HG03159 (cell line): ENCODE data around the gene ATRNL1.
"Not testable (repeated sequence)": the region's sequence is repeated elsewhere in the genome, so short reads cannot be mapped to it uniquely, and the experiment has no call there.

ENCODE experiments used
- ATAC-seq: cut with Tn5 transposase; IDR thresholded peaks from one replicate; pipeline ENCODE4 v1.9.1; 2021; ENCODE audit warnings: mild to moderate bottlenecking, moderate library complexity; ENCODE audit not compliant: unreplicated experiment

ATRNL1 gene

GRCh38 chr10:115402699-115403098 is 309.5 kb downstream of the ATRNL1 start:
- no peak for ATAC-seq

GRCh38 chr10:115405838-115406237 is 312.7 kb downstream of the ATRNL1 start:
- ATAC-seq, result not testable (repeated sequence)

GRCh38 chr10:115409347-115409746 is 316.2 kb downstream of the ATRNL1 start:
- no peak for ATAC-seq

- peak; percentile 97 for ATAC-seq
Observed at GRCh38 chr10:115417585-115418265, 324.6 kb downstream of the ATRNL1 start.

- ATAC-seq, result no peak
Observed at GRCh38 chr10:115422624-115423023, 329.5 kb downstream of the ATRNL1 start.

- no peak for ATAC-seq
Observed at GRCh38 chr10:115427611-115428010, 334.4 kb downstream of the ATRNL1 start.

- no peak for ATAC-seq
Observed at GRCh38 chr10:115432188-115432819, 339.1 kb downstream of the ATRNL1 start.

- no peak for ATAC-seq
Observed at GRCh38 chr10:115436999-115437398, 343.8 kb downstream of the ATRNL1 start.

DNA sequence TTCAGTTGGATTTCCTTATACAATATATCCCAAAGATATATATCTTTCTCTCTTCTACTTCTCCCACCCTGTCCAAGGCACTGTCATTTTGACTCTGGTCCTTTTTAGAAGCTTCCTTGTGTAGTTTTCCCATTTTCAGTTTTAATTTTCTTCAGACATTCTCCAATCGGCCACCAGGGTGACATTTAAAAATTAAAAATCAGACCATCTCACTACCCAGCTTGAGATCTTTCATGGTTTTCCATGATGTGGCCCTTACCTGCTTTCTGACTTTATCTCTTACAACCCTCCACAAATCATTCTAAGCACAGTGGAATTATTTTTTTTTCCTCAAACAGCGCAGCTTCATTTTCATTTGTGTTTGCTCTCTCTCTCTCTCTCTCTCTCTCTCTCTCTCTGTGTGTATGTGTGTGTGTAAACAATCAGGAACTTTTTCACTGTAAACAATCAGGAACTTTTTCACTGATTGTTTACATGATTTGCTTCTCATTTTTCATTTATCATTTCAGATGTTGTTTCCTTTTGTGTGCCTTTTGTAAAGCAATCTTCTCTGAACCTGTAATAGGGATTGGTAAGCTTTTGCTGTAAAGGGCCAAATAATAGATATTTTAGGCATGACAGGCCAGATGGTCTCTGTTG is 348.9 kb downstream of the ATRNL1 start:
- ATAC-seq, result no peak

GRCh38 chr10:115456812-115457211 is 363.6 kb downstream of the ATRNL1 start:
- no peak for ATAC-seq

DNA sequence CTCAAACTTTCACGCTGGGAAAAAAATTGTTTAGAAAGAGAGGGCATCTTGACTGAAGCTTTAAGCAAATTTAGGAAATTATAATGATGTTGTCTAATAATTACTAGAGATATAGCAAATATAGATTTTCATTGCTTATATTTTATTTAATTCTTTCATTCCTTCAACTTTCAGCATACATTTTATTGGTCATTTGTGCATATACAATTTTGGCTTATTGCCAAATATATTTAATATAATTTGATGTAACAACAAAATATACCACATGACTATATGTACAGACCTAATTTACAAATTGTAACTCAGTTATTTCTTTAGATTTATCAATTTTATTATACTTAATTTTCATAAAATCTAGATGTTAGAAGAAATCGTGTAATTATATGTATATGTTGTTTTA is 390.1 kb downstream of the ATRNL1 start:
- no peak for ATAC-seq

DNA sequence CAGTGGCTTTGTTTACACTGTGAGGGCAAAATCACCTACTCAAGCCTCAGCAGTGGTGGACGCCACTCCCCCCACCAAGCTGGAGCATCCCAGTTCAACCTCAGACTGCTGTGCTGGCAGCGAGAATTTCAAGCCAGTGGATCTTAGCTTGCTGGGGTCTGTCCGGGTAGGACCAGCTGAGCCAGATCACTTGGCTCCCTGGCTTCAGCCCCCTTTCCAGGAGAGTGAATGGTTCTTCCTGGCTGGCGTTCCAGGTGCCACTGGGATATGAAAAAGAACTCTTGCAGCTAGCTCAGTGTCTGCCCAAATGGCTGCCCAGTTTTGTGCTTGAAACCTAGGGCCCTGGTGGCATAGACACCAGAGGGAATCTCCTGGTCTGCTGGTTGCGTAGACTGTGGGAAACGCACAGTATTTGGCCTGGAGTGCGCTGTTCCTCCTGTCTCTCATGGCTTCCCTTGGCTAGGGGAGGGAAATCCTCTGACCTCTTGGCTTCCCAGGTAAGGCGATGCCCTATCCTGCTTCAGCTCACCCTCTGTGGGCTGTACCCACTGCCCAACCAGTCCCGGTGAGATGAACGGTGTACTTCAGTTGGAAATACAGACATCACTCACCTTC is 398.5 kb downstream of the ATRNL1 start:
- ATAC-seq, result no peak

DNA sequence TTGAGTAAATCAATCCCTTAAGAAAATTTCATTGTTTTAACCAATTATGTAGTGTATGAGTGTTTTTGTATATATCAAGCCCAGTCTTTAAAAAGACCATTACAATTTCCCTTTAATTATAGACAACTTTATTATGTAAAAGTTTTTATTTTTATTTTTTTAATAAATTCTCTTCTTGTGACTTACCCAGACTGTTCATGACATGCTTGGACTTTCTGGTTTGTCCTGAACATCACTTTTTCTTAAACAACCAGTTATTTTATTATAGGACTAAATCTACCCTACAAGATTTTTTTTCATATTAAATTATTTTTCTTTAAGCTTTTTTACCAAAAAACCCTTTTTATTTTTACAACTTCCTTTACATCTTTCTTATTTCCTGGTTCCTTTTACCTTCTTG is 410.4 kb downstream of the ATRNL1 start:
- no peak for ATAC-seq

DNA sequence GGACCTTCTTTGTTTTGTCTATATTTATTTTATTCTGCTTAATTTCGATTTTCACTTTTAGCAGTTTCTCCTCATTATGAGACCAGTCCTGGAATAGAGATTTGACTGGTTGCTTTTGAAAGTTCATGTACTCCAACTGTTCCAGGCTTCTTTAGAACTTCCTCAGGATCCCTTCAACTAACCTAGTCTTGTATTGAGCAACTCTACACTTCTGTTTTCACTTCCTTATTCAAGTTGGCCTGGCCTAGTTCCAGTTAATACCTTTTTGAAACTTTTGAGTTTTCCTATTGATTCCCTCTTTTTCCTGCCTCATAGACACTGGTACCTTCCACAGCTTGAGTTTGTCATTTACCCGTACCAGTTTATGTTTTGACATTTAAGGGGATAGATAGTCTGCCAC is 421.7 kb downstream of the ATRNL1 start:
- no peak for ATAC-seq

GRCh38 chr10:115525141-115525540 is 432.0 kb downstream of the ATRNL1 start:
- ATAC-seq, result no peak

GRCh38 chr10:115527682-115528081 is 434.5 kb downstream of the ATRNL1 start:
- not testable (repeated sequence) for ATAC-seq

- not testable (repeated sequence) for ATAC-seq
Observed at GRCh38 chr10:115536401-115536800, 443.2 kb downstream of the ATRNL1 start.

DNA sequence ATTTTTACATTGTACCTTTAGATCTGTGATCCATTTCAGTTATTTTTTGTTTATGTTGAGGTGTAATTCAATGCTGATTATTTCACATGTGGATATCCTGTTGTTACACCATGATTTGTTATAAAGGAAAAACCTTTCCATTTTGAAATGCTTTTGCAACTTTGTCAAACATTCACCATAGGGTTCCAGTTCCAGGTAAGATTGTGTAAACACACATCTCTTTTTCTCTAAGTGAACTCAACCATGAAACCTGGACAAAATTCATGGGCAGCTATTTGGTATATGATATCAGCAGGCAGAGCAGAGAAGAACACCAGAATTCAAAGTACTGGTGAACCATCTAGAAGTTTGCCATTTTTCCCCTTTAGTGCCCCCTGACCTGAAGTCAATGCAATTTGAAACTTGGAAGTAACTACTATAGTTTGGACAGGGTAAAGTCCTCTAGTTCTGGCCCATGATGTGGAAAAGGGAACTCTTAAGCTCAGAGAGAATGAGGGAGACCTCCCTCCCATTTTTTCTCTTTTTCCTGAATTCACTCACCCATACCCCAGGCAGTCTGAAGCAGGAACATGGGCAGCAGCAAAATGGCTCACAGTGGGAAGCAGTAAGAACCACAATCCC is 446.1 kb downstream of the ATRNL1 start:
- no peak for ATAC-seq

DNA sequence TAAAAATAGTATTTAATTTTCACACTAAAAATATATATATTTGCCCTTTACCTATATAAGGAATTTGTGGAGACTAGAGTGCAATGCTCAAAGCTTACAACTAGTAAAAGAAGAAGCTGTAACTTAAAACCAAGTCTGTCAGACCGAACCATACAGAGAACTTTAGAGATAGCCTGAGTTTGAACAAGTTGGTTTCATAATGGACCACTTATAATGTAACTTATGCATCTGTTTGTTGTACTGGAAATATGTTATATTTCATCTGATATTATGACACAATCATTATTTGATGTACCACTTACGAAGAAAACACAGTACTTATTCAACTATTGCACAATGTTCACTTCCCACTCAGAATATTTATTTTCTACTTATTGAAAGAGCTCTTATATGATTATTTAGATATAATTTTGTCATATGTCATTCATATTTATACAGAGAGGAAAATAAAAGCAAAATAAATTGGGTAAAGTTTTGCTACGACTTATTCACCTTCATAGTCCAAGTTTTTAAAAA is 462.8 kb downstream of the ATRNL1 start:
- no peak for ATAC-seq

GRCh38 chr10:115558252-115558651 is 465.1 kb downstream of the ATRNL1 start:
- no peak for ATAC-seq

- ATAC-seq, result no peak
Observed at GRCh38 chr10:115566867-115567266, 473.7 kb downstream of the ATRNL1 start.
